Endothelial cell of umbilical vein (primary cell): ENCODE data around the gene SOX5.

Source experiments
- CTCF ChIP-seq, 2 donors: IDR thresholded peaks; 1 replicate in 1 of 2; 2 replicates in 1 of 2; pipeline ENCODE4 v1.5.1; 2011; ENCODE audit warnings: low read length in 2 of 2, mild to moderate bottlenecking in 2 of 2, moderate library complexity in 2 of 2, control low read depth in 1 of 2, inconsistent platforms in 1 of 2, low read depth in 1 of 2; ENCODE audit not compliant: insufficient read depth in 1 of 2; ENCODE audit errors: extremely low read depth in 1 of 2
- EZH2 ChIP-seq: IDR thresholded peaks from 2 replicates; pipeline ENCODE4 v1.6.1; 2012; ENCODE audit warnings: borderline replicate concordance, low read depth, mild to moderate bottlenecking, moderate library complexity, low read length, inconsistent platforms; ENCODE audit not compliant: severe bottlenecking

DNA sequence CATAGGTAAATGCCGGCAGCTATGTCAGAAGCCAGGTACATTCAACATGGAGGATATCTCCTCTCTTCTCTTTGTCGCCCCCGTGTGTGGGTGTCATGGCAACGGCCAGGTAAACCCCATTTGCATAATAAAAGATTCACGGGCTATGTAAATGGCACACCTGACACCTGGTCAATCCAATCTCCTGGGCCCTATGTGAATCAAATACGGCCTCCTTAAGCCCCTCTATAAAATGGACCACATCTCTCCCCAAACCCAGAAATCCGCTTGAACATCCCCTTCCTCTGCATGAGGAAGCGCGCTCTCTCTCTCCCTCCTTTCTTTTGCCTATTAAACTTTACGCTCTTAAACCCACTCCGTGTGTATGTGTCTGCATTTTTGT lies 363.7 kb downstream of the SOX5 start:
- TF ChIP-seq CTCF (IDR thresholded peaks at IDR 0.05; ENCODE audit: extremely low read depth in 1 of 2, insufficient read depth in 1 of 2, low read depth in 1 of 2, low read length in 2 of 2) (no peak), EZH2 (no peak)
